ENCODE measurements around the gene NT5M. TPM values are rescaled to one million over a fixed set of nuclear protein-coding genes. Genes with fewer than 3 reads are reported as not detected.
A peak's percentile ranks its signal among the peaks of the same experiment; 100 is the strongest.

NT5M gene
- total RNA-seq, 1 donor from 2014 or later, result 5.8 TPM

- Mint-ChIP-seq H3K9me3 (ENCODE audit: unreplicated experiment) (no peaks in the 10 kb centered on the region), H3K4me1 (ENCODE audit: unreplicated experiment) (peaks cover 5% of the 10 kb centered on the region), H3K27ac (ENCODE audit: unreplicated experiment) (peak overlapping the region; percentile 52), H3K4me3 (ENCODE audit: unreplicated experiment) (peak overlapping the region; percentile 98), H3K36me3 (ENCODE audit: low read depth, unreplicated experiment) (peaks cover 3% of the 10 kb centered on the region), H3K27me3 (ENCODE audit: unreplicated experiment) (peaks cover 9% of the 10 kb centered on the region)
- no peak for TF ChIP-seq CTCF (IDR thresholded peaks at IDR 0.05; ENCODE audit: unreplicated experiment)
- no peak for DNase-seq (ENCODE audit: low spot score)
Observed at GRCh38 chr17:17279316-17279715, 23.9 kb upstream of the NT5M start.

- DNase-seq (ENCODE audit: low spot score), result peak; percentile 94
- no peaks in the 10 kb centered on the region for H3K9me3 Mint-ChIP-seq (ENCODE audit: unreplicated experiment)
- H3K36me3 Mint-ChIP-seq (ENCODE audit: low read depth, unreplicated experiment), result no peaks in the 10 kb centered on the region
- peak within 1 kb of the TSS; percentile 97 for H3K27ac Mint-ChIP-seq (ENCODE audit: unreplicated experiment)
- H3K4me1 Mint-ChIP-seq (ENCODE audit: unreplicated experiment), result peaks cover 5% of the 10 kb centered on the region
- H3K4me3 Mint-ChIP-seq (ENCODE audit: unreplicated experiment), result peak within 1 kb of the TSS; percentile 98
- H3K27me3 Mint-ChIP-seq (ENCODE audit: unreplicated experiment), result peaks cover 9% of the 10 kb centered on the region
- no peak for TF ChIP-seq CTCF (IDR thresholded peaks at IDR 0.05; ENCODE audit: unreplicated experiment)
Observed at GRCh38 chr17:17280613-17281549, 22.3 kb upstream of the NT5M start, which contains the start of gene COPS3. COPS3 (minus strand) TSS chr17:17281246; CDS start chr17:17281186, 60 bp downstream.

GRCh38 chr17:17285951-17286350 is 17.2 kb upstream of the NT5M start:
- Mint-ChIP-seq H3K4me1 (ENCODE audit: unreplicated experiment) (peaks cover 9% of the 10 kb centered on the region), H3K27ac (ENCODE audit: unreplicated experiment) (no peak overlapping the region), H3K36me3 (ENCODE audit: low read depth, unreplicated experiment) (no peaks in the 10 kb centered on the region), H3K4me3 (ENCODE audit: unreplicated experiment) (no peak overlapping the region), H3K27me3 (ENCODE audit: unreplicated experiment) (peaks cover 10% of the 10 kb centered on the region), H3K9me3 (ENCODE audit: unreplicated experiment) (no peaks in the 10 kb centered on the region)
- no peak for TF ChIP-seq CTCF (IDR thresholded peaks at IDR 0.05; ENCODE audit: unreplicated experiment)
- no peak for DNase-seq (ENCODE audit: low spot score)

- Mint-ChIP-seq H3K4me3 (ENCODE audit: unreplicated experiment) (no peak overlapping the region), H3K4me1 (ENCODE audit: unreplicated experiment) (peaks cover 7% of the 10 kb centered on the region), H3K27ac (ENCODE audit: unreplicated experiment) (no peak overlapping the region), H3K27me3 (ENCODE audit: unreplicated experiment) (peaks cover 3% of the 10 kb centered on the region), H3K9me3 (ENCODE audit: unreplicated experiment) (no peaks in the 10 kb centered on the region), H3K36me3 (ENCODE audit: low read depth, unreplicated experiment) (no peaks in the 10 kb centered on the region)
- TF ChIP-seq CTCF (IDR thresholded peaks at IDR 0.05; ENCODE audit: unreplicated experiment), result no peak
- DNase-seq (ENCODE audit: low spot score), result no peak
Observed at GRCh38 chr17:17289086-17289485, 14.1 kb upstream of the NT5M start.

GRCh38 chr17:17289701-17290100 is 13.5 kb upstream of the NT5M start:
- no peaks in the 10 kb centered on the region for H3K9me3 Mint-ChIP-seq (ENCODE audit: unreplicated experiment)
- TF ChIP-seq CTCF (IDR thresholded peaks at IDR 0.05; ENCODE audit: unreplicated experiment), result no peak

More at GRCh38 chr17:17289701-17290100, 13.5 kb upstream of the NT5M start:
- no peaks in the 10 kb centered on the region for H3K36me3 Mint-ChIP-seq (ENCODE audit: low read depth, unreplicated experiment)
- H3K27ac Mint-ChIP-seq (ENCODE audit: unreplicated experiment), result no peak overlapping the region
- peaks cover 7% of the 10 kb centered on the region for H3K4me1 Mint-ChIP-seq (ENCODE audit: unreplicated experiment)
- H3K4me3 Mint-ChIP-seq (ENCODE audit: unreplicated experiment), result no peak overlapping the region
- peaks cover 3% of the 10 kb centered on the region for H3K27me3 Mint-ChIP-seq (ENCODE audit: unreplicated experiment)
- no peak for DNase-seq (ENCODE audit: low spot score)

Measured in endothelial cell (in vitro differentiated cells).